Measurements from ENCODE around the gene FXYD2.

Gene FXYD2

DNA sequence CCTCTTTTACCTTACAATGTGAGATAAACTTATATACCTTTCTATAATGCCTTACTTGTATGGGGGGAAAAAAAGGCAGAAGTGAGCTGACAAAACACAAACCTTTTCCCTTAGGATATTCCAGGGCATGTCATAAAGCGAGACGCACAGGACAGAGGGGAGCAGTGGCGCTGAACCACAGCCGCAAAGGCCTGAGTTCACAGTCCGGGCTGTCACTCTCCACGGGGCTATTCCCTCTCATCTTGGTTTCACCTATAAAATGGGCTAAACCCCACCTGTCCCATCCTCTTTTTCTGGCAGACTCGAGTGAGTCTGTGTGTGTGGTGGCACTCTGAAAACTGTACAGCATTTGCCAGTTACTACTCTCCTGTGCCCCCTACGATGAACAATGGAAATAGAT lies 14.4 kb upstream of the FXYD2 start:
- Histone ChIP-seq H3K4me1 (ENCODE audit: control insufficient read depth in 1 of 2, insufficient read depth in 2 of 2, low read length in 2 of 2) (no peaks in the 10 kb centered on the region), H3K9ac (ENCODE audit: low read length) (no peak overlapping the region), H2AFZ (ENCODE audit: insufficient read depth, low read length, poor library complexity) (no peak overlapping the region), H4K12ac (ENCODE audit: low read depth, low read length) (no peak overlapping the region), H3K4me2 (ENCODE audit: low read length) (no peak overlapping the region), H3K27me3 (ENCODE audit: insufficient read depth, low read length) (no peaks in the 10 kb centered on the region), H3K27ac (ENCODE audit: low read depth, low read length) (no peak overlapping the region), H3K14ac (ENCODE audit: low read length) (no peak overlapping the region), H3K4me3 (ENCODE audit: low read depth, low read length) (no peak overlapping the region), H3K79me1 (ENCODE audit: low read length) (no peaks in the 10 kb centered on the region), H3K79me2 (ENCODE audit: control insufficient read depth, insufficient read depth, low read length, poor library complexity) (no peaks in the 10 kb centered on the region), H3K18ac (ENCODE audit: low read length) (no peak overlapping the region), H2AK5ac (ENCODE audit: low read length) (no peak overlapping the region), H4K8ac (ENCODE audit: low read depth, low read length) (no peak overlapping the region), H2BK120ac (ENCODE audit: insufficient read depth, low read length, poor library complexity) (no peak overlapping the region), H2BK5ac (ENCODE audit: low read depth, low read length, poor library complexity) (no peak overlapping the region), H3K23ac (ENCODE audit: low read length) (no peak overlapping the region), H3K4ac (ENCODE audit: low read depth, low read length) (no peak overlapping the region), H4K91ac (ENCODE audit: low read depth, low read length) (no peak overlapping the region), H2BK12ac (ENCODE audit: low read length) (no peak overlapping the region), H3K36me3 (ENCODE audit: control insufficient read depth in 1 of 2, insufficient read depth in 2 of 2, low read length in 2 of 2) (no peaks in the 10 kb centered on the region), H3K9me3 (ENCODE audit: insufficient read depth, low read depth, low read length) (no peaks in the 10 kb centered on the region)
- DNase-seq = no peak
- WGBS (ENCODE audit: extremely low coverage, insufficient coverage, insufficient read length) = no CpG with 5 or more reads among the region's 8 CpGs

DNA sequence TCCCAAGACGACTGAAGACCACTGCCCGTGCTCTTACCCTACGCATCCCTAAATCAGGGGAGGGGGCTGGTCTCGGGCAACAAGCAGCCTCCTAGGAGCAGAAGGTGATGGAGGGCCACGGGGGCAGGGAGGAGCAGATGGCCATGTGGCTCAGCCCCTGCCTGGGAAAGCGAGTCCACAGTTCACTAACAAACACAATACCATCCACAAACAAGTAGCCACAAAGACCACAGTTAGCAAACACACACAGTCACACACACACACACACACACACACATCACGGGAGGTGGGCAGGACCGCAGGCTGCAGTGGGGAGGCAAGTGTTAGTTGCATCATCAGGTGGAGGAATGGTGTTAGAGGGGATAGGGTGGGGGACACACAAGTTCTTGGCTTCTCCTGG lies 13.2 kb upstream of the FXYD2 start:
- no peak overlapping the region for H3K27ac ChIP-seq (ENCODE audit: low read depth, low read length)
- H2BK12ac ChIP-seq (ENCODE audit: low read length) = no peak overlapping the region
- H4K8ac ChIP-seq (ENCODE audit: low read depth, low read length) = no peak overlapping the region
- no peaks in the 10 kb centered on the region for H3K79me1 ChIP-seq (ENCODE audit: low read length)
- H3K4me1 ChIP-seq (ENCODE audit: control insufficient read depth in 1 of 2, insufficient read depth in 2 of 2, low read length in 2 of 2) = peaks cover 2 to 5% of the 10 kb centered on the region in 2 experiments
- no peak overlapping the region for H3K9ac ChIP-seq (ENCODE audit: low read length)
- no peak overlapping the region for H3K23ac ChIP-seq (ENCODE audit: low read length)
- WGBS (ENCODE audit: extremely low coverage, insufficient coverage, insufficient read length) = no CpG with 5 or more reads among the region's 8 CpGs
- no peaks in the 10 kb centered on the region for H3K9me3 ChIP-seq (ENCODE audit: insufficient read depth, low read depth, low read length)
- no peak overlapping the region for H3K4me3 ChIP-seq (ENCODE audit: low read depth, low read length)
- no peak overlapping the region for H4K12ac ChIP-seq (ENCODE audit: low read depth, low read length)
- no peak overlapping the region for H3K18ac ChIP-seq (ENCODE audit: low read length)
- no peak overlapping the region for H3K4me2 ChIP-seq (ENCODE audit: low read length)
- no peaks in the 10 kb centered on the region for H3K36me3 ChIP-seq (ENCODE audit: control insufficient read depth in 1 of 2, insufficient read depth in 2 of 2, low read length in 2 of 2)
- no peaks in the 10 kb centered on the region for H3K27me3 ChIP-seq (ENCODE audit: insufficient read depth, low read length)
- no peak overlapping the region for H2BK5ac ChIP-seq (ENCODE audit: low read depth, low read length, poor library complexity)
- no peak for DNase-seq
- H2AFZ ChIP-seq (ENCODE audit: insufficient read depth, low read length, poor library complexity) = no peak overlapping the region
- no peak overlapping the region for H4K91ac ChIP-seq (ENCODE audit: low read depth, low read length)
- H3K4ac ChIP-seq (ENCODE audit: low read depth, low read length) = no peak overlapping the region
- no peak overlapping the region for H2BK120ac ChIP-seq (ENCODE audit: insufficient read depth, low read length, poor library complexity)
- H3K79me2 ChIP-seq (ENCODE audit: control insufficient read depth, insufficient read depth, low read length, poor library complexity) = no peaks in the 10 kb centered on the region
- no peak overlapping the region for H2AK5ac ChIP-seq (ENCODE audit: low read length)
- no peak overlapping the region for H3K14ac ChIP-seq (ENCODE audit: low read length)

DNA sequence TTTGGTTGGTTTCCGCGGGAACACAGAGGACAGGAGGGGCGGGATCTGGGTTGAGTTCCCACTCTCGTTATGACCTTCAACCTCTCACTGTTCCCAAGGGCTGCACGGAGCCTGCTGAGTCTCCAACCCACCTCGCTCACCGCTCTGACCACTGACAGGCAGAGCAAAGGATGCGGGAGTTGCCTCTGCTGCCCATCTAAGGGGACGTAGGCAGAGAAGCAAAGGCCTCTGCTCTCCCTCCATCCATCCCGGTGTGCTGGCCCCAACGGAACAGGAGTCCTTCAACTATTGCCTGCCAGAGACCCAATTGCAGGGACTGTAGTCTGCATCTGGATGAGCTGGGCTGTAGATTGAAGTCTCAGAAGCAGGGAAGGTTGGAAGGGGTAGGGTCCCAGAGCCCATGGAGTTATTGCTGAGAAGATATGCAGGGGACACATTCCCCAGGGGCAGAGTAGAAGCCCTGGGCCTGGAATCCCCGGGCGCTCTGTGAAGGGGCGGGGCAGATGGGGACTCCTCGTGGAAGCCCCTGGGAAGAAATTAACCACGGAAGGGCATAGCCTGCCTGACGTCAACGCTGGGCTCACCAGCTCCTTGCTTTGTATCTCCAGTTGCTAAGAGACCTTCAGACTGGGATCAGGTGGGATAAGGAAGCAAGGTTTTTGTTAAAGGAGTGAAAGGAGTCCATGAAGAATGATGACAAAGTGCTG lies 12.7 kb upstream of the FXYD2 start:
- H4K8ac ChIP-seq (ENCODE audit: low read depth, low read length) = no peak overlapping the region
- H3K4me2 ChIP-seq (ENCODE audit: low read length) = no peak overlapping the region
- H3K4ac ChIP-seq (ENCODE audit: low read depth, low read length) = no peak overlapping the region
- no peaks in the 10 kb centered on the region for H3K79me1 ChIP-seq (ENCODE audit: low read length)
- no peak overlapping the region for H2BK120ac ChIP-seq (ENCODE audit: insufficient read depth, low read length, poor library complexity)
- no peaks in the 10 kb centered on the region for H3K79me2 ChIP-seq (ENCODE audit: control insufficient read depth, insufficient read depth, low read length, poor library complexity)
- no peak overlapping the region for H2AK5ac ChIP-seq (ENCODE audit: low read length)
- H3K23ac ChIP-seq (ENCODE audit: low read length) = no peak overlapping the region
- H2BK12ac ChIP-seq (ENCODE audit: low read length) = no peak overlapping the region
- no peak overlapping the region for H3K27ac ChIP-seq (ENCODE audit: low read depth, low read length)
- no peaks in the 10 kb centered on the region for H3K36me3 ChIP-seq (ENCODE audit: control insufficient read depth in 1 of 2, insufficient read depth in 2 of 2, low read length in 2 of 2)
- no peaks in the 10 kb centered on the region for H3K9me3 ChIP-seq (ENCODE audit: insufficient read depth, low read depth, low read length)
- H3K14ac ChIP-seq (ENCODE audit: low read length) = no peak overlapping the region
- H4K91ac ChIP-seq (ENCODE audit: low read depth, low read length) = no peak overlapping the region
- no CpG with 5 or more reads among the region's 18 CpGs for WGBS (ENCODE audit: extremely low coverage, insufficient coverage, insufficient read length)
- H3K4me1 ChIP-seq (ENCODE audit: control insufficient read depth in 1 of 2, insufficient read depth in 2 of 2, low read length in 2 of 2) = peaks cover 2 to 5% of the 10 kb centered on the region in 2 experiments
- H4K12ac ChIP-seq (ENCODE audit: low read depth, low read length) = no peak overlapping the region
- no peaks in the 10 kb centered on the region for H3K27me3 ChIP-seq (ENCODE audit: insufficient read depth, low read length)
- no peak overlapping the region for H2BK5ac ChIP-seq (ENCODE audit: low read depth, low read length, poor library complexity)
- no peak overlapping the region for H3K4me3 ChIP-seq (ENCODE audit: low read depth, low read length)
- DNase-seq = no peak
- H3K18ac ChIP-seq (ENCODE audit: low read length) = no peak overlapping the region
- no peak overlapping the region for H3K9ac ChIP-seq (ENCODE audit: low read length)
- no peak overlapping the region for H2AFZ ChIP-seq (ENCODE audit: insufficient read depth, low read length, poor library complexity)

DNA sequence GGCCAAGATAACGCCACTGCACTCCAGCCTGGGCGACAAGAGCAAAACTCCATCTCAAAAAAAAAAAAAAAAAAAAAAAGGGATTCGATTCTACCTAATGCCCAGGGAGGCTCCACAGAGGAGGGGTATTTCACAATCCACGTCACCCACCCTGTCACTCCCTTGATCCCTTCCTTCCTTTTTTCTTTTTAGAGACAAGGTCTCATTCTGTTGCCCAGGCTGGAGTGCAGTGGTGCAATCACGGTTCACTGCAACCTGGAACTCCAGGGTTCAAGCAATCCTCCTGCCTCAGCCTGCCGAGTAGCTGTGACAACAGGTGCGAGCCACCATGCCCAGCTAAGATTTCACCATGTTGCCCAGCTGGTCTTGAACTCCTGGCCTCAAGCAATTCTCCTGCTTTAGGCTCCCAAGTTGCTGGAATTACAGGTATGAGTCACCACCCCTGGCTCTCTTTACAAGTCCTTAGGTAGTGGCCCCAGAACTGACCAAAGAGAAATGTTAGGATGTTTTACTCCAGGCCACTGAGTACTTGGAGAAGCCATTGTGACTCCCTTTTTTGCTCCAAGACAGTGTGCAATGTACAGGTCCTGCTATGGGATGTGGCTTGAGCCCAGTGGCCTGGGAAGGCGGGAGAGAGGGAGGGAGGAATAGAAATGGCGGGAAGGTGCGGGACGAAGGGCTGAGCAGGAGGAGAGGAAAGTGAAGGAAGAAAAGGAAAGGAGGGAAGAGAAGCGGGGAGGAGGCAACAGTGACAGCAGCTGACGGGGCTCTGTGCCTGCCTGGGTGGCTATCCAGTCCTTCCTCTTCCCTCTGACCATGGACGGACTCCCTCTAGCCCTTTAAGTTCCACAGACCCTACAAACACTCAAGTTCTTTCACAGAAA lies 11.8 kb upstream of the FXYD2 start:
- Histone ChIP-seq H3K9me3 (ENCODE audit: insufficient read depth, low read depth, low read length) (peaks cover 2% of the 10 kb centered on the region), H3K27ac (ENCODE audit: low read depth, low read length) (no peak overlapping the region), H2BK5ac (ENCODE audit: low read depth, low read length, poor library complexity) (no peak overlapping the region), H3K27me3 (ENCODE audit: insufficient read depth, low read length) (no peaks in the 10 kb centered on the region), H2BK12ac (ENCODE audit: low read length) (no peak overlapping the region), H2AFZ (ENCODE audit: insufficient read depth, low read length, poor library complexity) (no peak overlapping the region), H3K79me1 (ENCODE audit: low read length) (no peaks in the 10 kb centered on the region), H2AK5ac (ENCODE audit: low read length) (no peak overlapping the region), H2BK120ac (ENCODE audit: insufficient read depth, low read length, poor library complexity) (no peak overlapping the region), H3K23ac (ENCODE audit: low read length) (no peak overlapping the region), H4K12ac (ENCODE audit: low read depth, low read length) (no peak overlapping the region), H3K4me1 (ENCODE audit: control insufficient read depth in 1 of 2, insufficient read depth in 2 of 2, low read length in 2 of 2) (peaks cover 2 to 5% of the 10 kb centered on the region in 2 experiments), H3K4ac (ENCODE audit: low read depth, low read length) (no peak overlapping the region), H4K91ac (ENCODE audit: low read depth, low read length) (no peak overlapping the region), H3K14ac (ENCODE audit: low read length) (no peak overlapping the region), H3K9ac (ENCODE audit: low read length) (no peak overlapping the region), H3K79me2 (ENCODE audit: control insufficient read depth, insufficient read depth, low read length, poor library complexity) (no peaks in the 10 kb centered on the region), H3K4me3 (ENCODE audit: low read depth, low read length) (no peak overlapping the region), H3K4me2 (ENCODE audit: low read length) (no peak overlapping the region), H4K8ac (ENCODE audit: low read depth, low read length) (no peak overlapping the region), H3K18ac (ENCODE audit: low read length) (no peak overlapping the region), H3K36me3 (ENCODE audit: control insufficient read depth in 1 of 2, insufficient read depth in 2 of 2, low read length in 2 of 2) (no peaks in the 10 kb centered on the region)
- DNase-seq = peak; percentile 44 to 49
- WGBS (ENCODE audit: extremely low coverage, insufficient coverage, insufficient read length) = 100% methylated on average over 3 of the region's 14 CpGs
